H9 (cell line): ENCODE data around the gene TSKU. TPM values are rescaled to one million over a fixed set of nuclear protein-coding genes. Genes with fewer than 3 reads are reported as not detected.

ENCODE experiments used
- DNase-seq: peaks from one replicate; pipeline ENCODE4 v3.0.0-alpha.2; 2017
- H2AFZ ChIP-seq: one replicate; pipeline ENCODE4 v1.6.1; 2013; ENCODE audit warnings: mild to moderate bottlenecking, low read length, control low read depth, moderate library complexity
- H2AK5ac ChIP-seq: 2 replicates; pipeline ENCODE4 v1.6.1; 2013; ENCODE audit warnings: low read length, control low read depth, mixed read lengths; ENCODE audit not compliant: insufficient read length
- H2BK120ac ChIP-seq: one replicate; pipeline ENCODE4 v1.6.1; 2013; ENCODE audit warnings: low read depth, mild to moderate bottlenecking, low read length, control low read depth, inconsistent platforms; ENCODE audit not compliant: poor library complexity, severe bottlenecking
- H2BK12ac ChIP-seq: 2 replicates; pipeline ENCODE4 v1.6.1; 2013; ENCODE audit warnings: low read length, control low read depth, mixed read lengths, low read depth; ENCODE audit not compliant: insufficient read length
- H2BK15ac ChIP-seq: 2 replicates; pipeline ENCODE4 v1.6.1; 2013; ENCODE audit warnings: low read depth, low read length, control low read depth
- H2BK20ac ChIP-seq: one replicate; pipeline ENCODE4 v1.6.1; 2013; ENCODE audit warnings: low read depth, mild to moderate bottlenecking, low read length, control low read depth, inconsistent platforms; ENCODE audit not compliant: poor library complexity, severe bottlenecking
- H2BK5ac ChIP-seq: 2 replicates; pipeline ENCODE4 v1.6.1; 2013; ENCODE audit warnings: low read length, control low read depth, mixed read lengths; ENCODE audit not compliant: insufficient read length
- H3K14ac ChIP-seq: 2 replicates; pipeline ENCODE4 v1.6.1; 2013; ENCODE audit warnings: low read length, control low read depth; ENCODE audit not compliant: insufficient read depth
- H3K18ac ChIP-seq: 2 replicates; pipeline ENCODE4 v1.6.1; 2013; ENCODE audit warnings: low read depth, mild to moderate bottlenecking, mixed read lengths, low read length, control low read depth; ENCODE audit not compliant: insufficient read length
- H3K23ac ChIP-seq: 2 replicates; pipeline ENCODE4 v1.6.1; 2013; ENCODE audit warnings: low read length, control low read depth, mixed read lengths, low read depth; ENCODE audit not compliant: insufficient read length
- H3K23me2 ChIP-seq: 2 replicates; pipeline ENCODE4 v1.6.1; 2013; ENCODE audit warnings: low read depth, mild to moderate bottlenecking, mixed read lengths, low read length, control low read depth; ENCODE audit not compliant: insufficient read length, poor library complexity, severe bottlenecking
- H3K27ac ChIP-seq: 2 replicates; pipeline ENCODE4 v1.5.1; 2013; ENCODE audit warnings: low read length, control low read depth, mixed read lengths, low read depth; ENCODE audit not compliant: insufficient read length
- H3K27me3 ChIP-seq: 2 replicates; pipeline ENCODE4 v1.6.1; 2013; ENCODE audit warnings: low read length, control low read depth, inconsistent platforms; ENCODE audit not compliant: insufficient read depth
- H3K4ac ChIP-seq: 2 replicates; pipeline ENCODE4 v1.6.1; 2013; ENCODE audit warnings: low read depth, mild to moderate bottlenecking, control low read depth, inconsistent platforms, low read length, moderate library complexity
- H3K4me1 ChIP-seq: 2 replicates; pipeline ENCODE4 v1.6.1; 2013; ENCODE audit warnings: low read length, control low read depth, inconsistent platforms; ENCODE audit not compliant: insufficient read depth
- H3K4me2 ChIP-seq: 2 replicates; pipeline ENCODE4 v1.6.1; 2013; ENCODE audit warnings: low read length, control low read depth, mixed read lengths; ENCODE audit not compliant: insufficient read length, insufficient read depth
- H3K56ac ChIP-seq: 2 replicates; pipeline ENCODE4 v1.6.1; 2013; ENCODE audit warnings: low read depth, mild to moderate bottlenecking, mixed read lengths, low read length, control low read depth; ENCODE audit not compliant: insufficient read length
- H3K79me1 ChIP-seq: 2 replicates; pipeline ENCODE4 v1.6.1; 2013; ENCODE audit warnings: low read depth, mild to moderate bottlenecking, moderate library complexity, low read length, control low read depth, inconsistent platforms; ENCODE audit not compliant: insufficient read depth, poor library complexity, severe bottlenecking
- H3K79me2 ChIP-seq: 2 replicates; pipeline ENCODE4 v1.6.1; 2013; ENCODE audit warnings: low read length, control low read depth, inconsistent platforms; ENCODE audit not compliant: insufficient read depth
- H3K9ac ChIP-seq: 2 replicates; pipeline ENCODE4 v1.6.1; 2013; ENCODE audit warnings: low read length, control low read depth, mixed read lengths; ENCODE audit not compliant: insufficient read length; ENCODE audit errors: extremely low read depth
- H3K9me3 ChIP-seq: one replicate; pipeline ENCODE4 v1.6.1; 2013; ENCODE audit warnings: low read depth, low read length, inconsistent platforms; ENCODE audit not compliant: control insufficient read depth
- H3T11ph ChIP-seq: one replicate; pipeline ENCODE4 v1.6.1; 2013; ENCODE audit warnings: mild to moderate bottlenecking, low read length, control low read depth, inconsistent platforms
- H4K20me1 ChIP-seq: one replicate; pipeline ENCODE4 v1.6.1; 2013; ENCODE audit not compliant: control insufficient read depth, insufficient read length, insufficient read depth
- H4K5ac ChIP-seq: 2 replicates; pipeline ENCODE4 v1.6.1; 2013; ENCODE audit warnings: low read depth, mild to moderate bottlenecking, mixed read lengths, low read length, control low read depth; ENCODE audit not compliant: insufficient read length
- H4K8ac ChIP-seq: replicated peaks from 2 replicates; pipeline ENCODE4 v1.6.1; 2013; ENCODE audit warnings: low read length, control low read depth, mixed read lengths, low read depth; ENCODE audit not compliant: insufficient read length
- H4K91ac ChIP-seq: 2 replicates; pipeline ENCODE4 v1.6.1; 2013; ENCODE audit warnings: low read depth, mild to moderate bottlenecking, moderate library complexity, mixed read lengths, low read length, control low read depth; ENCODE audit not compliant: insufficient read length
- H3K27ac Mint-ChIP-seq, 3 experiments: 2 replicates in 2 of 3; 3 replicates in 1 of 3; pipeline ENCODE4 v1.8.0; 2020 to 2021; ENCODE audit warnings: mixed read lengths in 3 of 3, mild to moderate bottlenecking in 1 of 3, moderate library complexity in 1 of 3
- H3K27me3 Mint-ChIP-seq: 2 replicates; pipeline ENCODE4 v1.8.0; 2021; ENCODE audit warnings: low read depth, mild to moderate bottlenecking, moderate library complexity, mixed read lengths
- H3K36me3 Mint-ChIP-seq, 3 experiments: 2 replicates in 2 of 3; 3 replicates in 1 of 3; pipeline ENCODE4 v1.8.0; 2020 to 2021; ENCODE audit warnings: low read depth in 3 of 3, mixed read lengths in 3 of 3; ENCODE audit not compliant: insufficient read depth in 1 of 3
- H3K4me1 Mint-ChIP-seq, 2 experiments: 2 replicates each; pipeline ENCODE4 v1.8.0; 2020; ENCODE audit warnings: mixed read lengths in 2 of 2
- H3K4me3 Mint-ChIP-seq, 2 experiments: 2 replicates in 1 of 2; 3 replicates in 1 of 2; pipeline ENCODE4 v1.8.0; 2020 to 2021; ENCODE audit warnings: mild to moderate bottlenecking in 2 of 2, mixed read lengths in 2 of 2, moderate library complexity in 1 of 2
- H3K9me3 Mint-ChIP-seq, 2 experiments: 2 replicates in 1 of 2; 3 replicates in 1 of 2; pipeline ENCODE4 v1.8.0; 2020; ENCODE audit warnings: mild to moderate bottlenecking in 2 of 2, mixed read lengths in 2 of 2, moderate library complexity in 1 of 2
- WGBS: extraction: QIAGEN DNeasy Blood & Tissue Kit; methylation state at CpG from one replicate; pipeline ENCODE4 v1.1.7; 2013; ENCODE audit warnings: missing lambda C conversion rate, low lambda C conversion rate, mixed read lengths; ENCODE audit not compliant: insufficient read length; ENCODE audit errors: extremely low coverage; 5-methylcytosine and 5-hydroxymethylcytosine counted together
- total RNA-seq: library from RNA; stranded (reverse); gene quantifications from 2 replicates; pipeline ENCODE4 v1.2.1, GENCODE V29; 2021
- TF ChIP-seq, protein P1 (sequence below): fragments of 200-600 bp; sonication (generic); conservative IDR thresholded peaks from 3 replicates; pipeline ENCODE4 v1.8.0; 2021; ENCODE audit warnings: antibody characterized with exemption, mild to moderate bottlenecking

Gene TSKU
- total RNA-seq, 1 experiment from 2014 or later, result 25.4 TPM

- Histone ChIP-seq H3K27ac (no peak overlapping the region), H3K18ac (no peak overlapping the region), H2BK12ac (no peak overlapping the region), H3T11ph (no peak overlapping the region), H3K27me3 (no peaks in the 10 kb centered on the region), H2BK120ac (no peak overlapping the region), H3K9me3 (no peaks in the 10 kb centered on the region), H3K4me2 (no peak overlapping the region), H3K56ac (no peak overlapping the region), H3K23me2 (no peaks in the 10 kb centered on the region), H3K79me1 (no peaks in the 10 kb centered on the region), H2AFZ (no peak overlapping the region), H2BK5ac (no peak overlapping the region), H4K91ac (no peak overlapping the region), H3K4ac (no peak overlapping the region), H2BK15ac (no peak overlapping the region), H3K14ac (no peak overlapping the region), H3K79me2 (no peaks in the 10 kb centered on the region), H4K20me1 (no peaks in the 10 kb centered on the region), H2AK5ac (no peak overlapping the region), H3K23ac (no peak overlapping the region), H2BK20ac (no peak overlapping the region), H3K9ac (no peak overlapping the region), H4K5ac (no peak overlapping the region), H4K8ac (no peak overlapping the region), H3K4me1 (no peaks in the 10 kb centered on the region; the same call in 1 of the 2 replicates)
- Mint-ChIP-seq H3K9me3 (no peaks in the 10 kb centered on the region; a peak in 1 of 5 replicates), H3K27ac (no peak overlapping the region), H3K4me3 (no peak overlapping the region; a peak in 1 of 5 replicates), H3K36me3 (no peaks in the 10 kb centered on the region; a peak in 1 of 7 replicates), H3K4me1 (peaks cover 13 to 26% of the 10 kb centered on the region in 2 experiments), H3K27me3 (peaks cover 3% of the 10 kb centered on the region; the same call in 1 of the 2 replicates)
- no CpG with 5 or more reads among the region's 8 CpGs for WGBS
- TF ChIP-seq, protein P1, sequence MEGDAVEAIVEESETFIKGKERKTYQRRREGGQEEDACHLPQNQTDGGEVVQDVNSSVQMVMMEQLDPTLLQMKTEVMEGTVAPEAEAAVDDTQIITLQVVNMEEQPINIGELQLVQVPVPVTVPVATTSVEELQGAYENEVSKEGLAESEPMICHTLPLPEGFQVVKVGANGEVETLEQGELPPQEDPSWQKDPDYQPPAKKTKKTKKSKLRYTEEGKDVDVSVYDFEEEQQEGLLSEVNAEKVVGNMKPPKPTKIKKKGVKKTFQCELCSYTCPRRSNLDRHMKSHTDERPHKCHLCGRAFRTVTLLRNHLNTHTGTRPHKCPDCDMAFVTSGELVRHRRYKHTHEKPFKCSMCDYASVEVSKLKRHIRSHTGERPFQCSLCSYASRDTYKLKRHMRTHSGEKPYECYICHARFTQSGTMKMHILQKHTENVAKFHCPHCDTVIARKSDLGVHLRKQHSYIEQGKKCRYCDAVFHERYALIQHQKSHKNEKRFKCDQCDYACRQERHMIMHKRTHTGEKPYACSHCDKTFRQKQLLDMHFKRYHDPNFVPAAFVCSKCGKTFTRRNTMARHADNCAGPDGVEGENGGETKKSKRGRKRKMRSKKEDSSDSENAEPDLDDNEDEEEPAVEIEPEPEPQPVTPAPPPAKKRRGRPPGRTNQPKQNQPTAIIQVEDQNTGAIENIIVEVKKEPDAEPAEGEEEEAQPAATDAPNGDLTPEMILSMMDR, result no peak
- DNase-seq, result no peak
Measured at GRCh38 chr11:76745561-76746207, 37.5 kb upstream of the TSKU start.
